ENCODE data around the gene ATG5. TPM values are rescaled to one million over a fixed set of nuclear protein-coding genes. Genes with fewer than 3 reads are reported as not detected.

The ATG5 gene
- total RNA-seq, 1 donor from 2014 or later = 39.3 TPM

- Mint-ChIP-seq H3K27ac (ENCODE audit: unreplicated experiment) (no peak overlapping the region), H3K4me3 (ENCODE audit: unreplicated experiment) (no peak overlapping the region), H3K27me3 (ENCODE audit: low read depth, unreplicated experiment) (no peaks in the 10 kb centered on the region), H3K4me1 (ENCODE audit: low read depth, unreplicated experiment) (peaks cover 16% of the 10 kb centered on the region), H3K36me3 (ENCODE audit: low read depth, unreplicated experiment) (peaks cover 10% of the 10 kb centered on the region), H3K9me3 (ENCODE audit: unreplicated experiment) (peaks cover 4% of the 10 kb centered on the region)
- no peak for DNase-seq (ENCODE audit: low read depth)
- Histone ChIP-seq H3K9me3 (ENCODE audit: insufficient read depth, low read depth, low read length) (no peaks in the 10 kb centered on the region), H3K4me3 (ENCODE audit: insufficient read depth, low read depth, low read length) (no peak overlapping the region), H3K4me1 (ENCODE audit: insufficient read depth, low read length) (peaks cover 3% of the 10 kb centered on the region), H4K20me1 (ENCODE audit: insufficient read depth, low read length) (peaks cover 16% of the 10 kb centered on the region), H3K27me3 (ENCODE audit: insufficient read depth, low read length) (no peaks in the 10 kb centered on the region), H3K36me3 (ENCODE audit: insufficient read depth, low read length) (peaks cover 7% of the 10 kb centered on the region), H3K27ac (ENCODE audit: low read depth, low read length) (no peak overlapping the region), H3K4me2 (ENCODE audit: low read length) (no peak overlapping the region), H3K79me2 (ENCODE audit: insufficient read depth, low read length) (peaks cover 52% of the 10 kb centered on the region), H3K9ac (ENCODE audit: low read length) (no peak overlapping the region), H2AFZ (ENCODE audit: low read depth, low read length) (no peak overlapping the region)
- TF ChIP-seq CTCF (IDR thresholded peaks at IDR 0.05; ENCODE audit: insufficient read depth, low read depth, low read length) (no peak), EZH2 (IDR thresholded peaks at IDR 0.05; ENCODE audit: insufficient read depth, low read length) (no peak)
- FAIRE-seq = no peak
Observed at GRCh38 chr6:106286746-106287145, 38.8 kb downstream of the ATG5 start.

- Histone ChIP-seq H3K4me3 (ENCODE audit: insufficient read depth, low read depth, low read length) (no peak overlapping the region), H3K4me1 (ENCODE audit: insufficient read depth, low read length) (peaks cover 8% of the 10 kb centered on the region), H3K9ac (ENCODE audit: low read length) (no peak overlapping the region), H3K27ac (ENCODE audit: low read depth, low read length) (no peak overlapping the region), H4K20me1 (ENCODE audit: insufficient read depth, low read length) (peaks cover 22% of the 10 kb centered on the region), H3K36me3 (ENCODE audit: insufficient read depth, low read length) (no peaks in the 10 kb centered on the region), H3K79me2 (ENCODE audit: insufficient read depth, low read length) (peaks cover 46% of the 10 kb centered on the region), H3K4me2 (ENCODE audit: low read length) (no peak overlapping the region), H2AFZ (ENCODE audit: low read depth, low read length) (no peak overlapping the region), H3K27me3 (ENCODE audit: insufficient read depth, low read length) (no peaks in the 10 kb centered on the region), H3K9me3 (ENCODE audit: insufficient read depth, low read depth, low read length) (no peaks in the 10 kb centered on the region)
- TF ChIP-seq EZH2 (IDR thresholded peaks at IDR 0.05; ENCODE audit: insufficient read depth, low read length) = no peak
- TF ChIP-seq CTCF (IDR thresholded peaks at IDR 0.05; ENCODE audit: insufficient read depth, low read depth, low read length) = no peak
- Mint-ChIP-seq H3K4me3 (ENCODE audit: unreplicated experiment) (no peak overlapping the region), H3K4me1 (ENCODE audit: low read depth, unreplicated experiment) (peaks cover 38% of the 10 kb centered on the region), H3K9me3 (ENCODE audit: unreplicated experiment) (peaks cover 4% of the 10 kb centered on the region), H3K27ac (ENCODE audit: unreplicated experiment) (no peak overlapping the region), H3K36me3 (ENCODE audit: low read depth, unreplicated experiment) (peaks cover 6% of the 10 kb centered on the region), H3K27me3 (ENCODE audit: low read depth, unreplicated experiment) (no peaks in the 10 kb centered on the region)
- FAIRE-seq = no peak
- no peak for DNase-seq (ENCODE audit: low read depth)
Observed at GRCh38 chr6:106283481-106283880, 42.1 kb downstream of the ATG5 start.

- Histone ChIP-seq H3K36me3 (ENCODE audit: insufficient read depth, low read length) (no peaks in the 10 kb centered on the region), H3K27ac (ENCODE audit: low read depth, low read length) (no peak overlapping the region), H4K20me1 (ENCODE audit: insufficient read depth, low read length) (peaks cover 14% of the 10 kb centered on the region), H3K9me3 (ENCODE audit: insufficient read depth, low read depth, low read length) (no peaks in the 10 kb centered on the region), H3K4me1 (ENCODE audit: insufficient read depth, low read length) (peaks cover 8% of the 10 kb centered on the region), H3K4me2 (ENCODE audit: low read length) (peak overlapping the region; percentile 2), H3K9ac (ENCODE audit: low read length) (no peak overlapping the region), H3K4me3 (ENCODE audit: insufficient read depth, low read depth, low read length) (no peak overlapping the region), H2AFZ (ENCODE audit: low read depth, low read length) (no peak overlapping the region), H3K79me2 (ENCODE audit: insufficient read depth, low read length) (peaks cover 38% of the 10 kb centered on the region), H3K27me3 (ENCODE audit: insufficient read depth, low read length) (no peaks in the 10 kb centered on the region)
- Mint-ChIP-seq H3K4me3 (ENCODE audit: unreplicated experiment) (no peak overlapping the region), H3K36me3 (ENCODE audit: low read depth, unreplicated experiment) (peaks cover 6% of the 10 kb centered on the region), H3K4me1 (ENCODE audit: low read depth, unreplicated experiment) (peaks cover 29% of the 10 kb centered on the region), H3K27me3 (ENCODE audit: low read depth, unreplicated experiment) (no peaks in the 10 kb centered on the region), H3K27ac (ENCODE audit: unreplicated experiment) (no peak overlapping the region), H3K9me3 (ENCODE audit: unreplicated experiment) (peaks cover 4% of the 10 kb centered on the region)
- DNase-seq (ENCODE audit: low read depth) (no peak), FAIRE-seq (no peak)
- TF ChIP-seq CTCF (IDR thresholded peaks at IDR 0.05; ENCODE audit: insufficient read depth, low read depth, low read length) (no peak), EZH2 (IDR thresholded peaks at IDR 0.05; ENCODE audit: insufficient read depth, low read length) (no peak)
Observed at GRCh38 chr6:106281661-106282060, 43.9 kb downstream of the ATG5 start.
